Nephron (organoid): Measurements from ENCODE around the gene SLC24A4.

Experiments used
- H3K27ac Mint-ChIP-seq, 3 experiments: 2 replicates each; pipeline ENCODE4 v1.8.0; 2020; ENCODE audit warnings: mixed read lengths in 3 of 3, mild to moderate bottlenecking in 2 of 3, moderate library complexity in 1 of 3
- H3K27me3 Mint-ChIP-seq: 2 replicates; pipeline ENCODE4 v1.8.0; 2021; ENCODE audit warnings: low read depth, mild to moderate bottlenecking, moderate library complexity, mixed read lengths
- H3K36me3 Mint-ChIP-seq: 2 replicates; pipeline ENCODE4 v1.8.0; 2020; ENCODE audit warnings: low read depth, mixed read lengths
- H3K4me1 Mint-ChIP-seq: 2 replicates; pipeline ENCODE4 v1.8.0; 2020; ENCODE audit warnings: mixed read lengths
- H3K4me3 Mint-ChIP-seq, 3 experiments: 2 replicates each; pipeline ENCODE4 v1.8.0; 2020; ENCODE audit warnings: mild to moderate bottlenecking in 3 of 3, mixed read lengths in 3 of 3, moderate library complexity in 2 of 3
- H3K9me3 Mint-ChIP-seq: 2 replicates; pipeline ENCODE4 v1.8.0; 2020; ENCODE audit warnings: mixed read lengths
- CTCF ChIP-seq, 3 experiments: fragments of 200-600 bp; sonication (generic); IDR thresholded peaks; one replicate each; pipeline ENCODE4 v1.5.0; 2021; ENCODE audit warnings: antibody characterized with exemption in 3 of 3; ENCODE audit not compliant: unreplicated experiment in 3 of 3

Gene SLC24A4

GRCh38 chr14:92459030-92459949 lies 136.3 kb downstream of the SLC24A4 start:
- H3K36me3 Mint-ChIP-seq = no peaks in the 10 kb centered on the region
- no peak overlapping the region for H3K4me3 Mint-ChIP-seq
- no peaks in the 10 kb centered on the region for H3K4me1 Mint-ChIP-seq
- H3K27me3 Mint-ChIP-seq = peaks cover 39% of the 10 kb centered on the region
- TF ChIP-seq CTCF (IDR thresholded peaks at IDR 0.05; ENCODE audit: unreplicated experiment in 3 of 3) = no peak
- H3K27ac Mint-ChIP-seq = peak overlapping the region in 2 of 3 experiments; percentile 70 to 79
- H3K9me3 Mint-ChIP-seq = no peaks in the 10 kb centered on the region

- H3K4me1 Mint-ChIP-seq = no peaks in the 10 kb centered on the region
- no peak for TF ChIP-seq CTCF (IDR thresholded peaks at IDR 0.05; ENCODE audit: unreplicated experiment in 3 of 3)
- no peak overlapping the region for H3K4me3 Mint-ChIP-seq
- no peaks in the 10 kb centered on the region for H3K9me3 Mint-ChIP-seq
- H3K27me3 Mint-ChIP-seq = peaks cover 40% of the 10 kb centered on the region
- peak overlapping the region in 1 of 3 experiments; percentile 79 for H3K27ac Mint-ChIP-seq
- no peaks in the 10 kb centered on the region for H3K36me3 Mint-ChIP-seq
Observed at GRCh38 chr14:92459950-92460421, 137.0 kb downstream of the SLC24A4 start.

GRCh38 chr14:92460541-92460915 lies 137.6 kb downstream of the SLC24A4 start:
- Mint-ChIP-seq H3K4me1 (no peaks in the 10 kb centered on the region), H3K9me3 (no peaks in the 10 kb centered on the region), H3K36me3 (no peaks in the 10 kb centered on the region), H3K27me3 (peaks cover 40% of the 10 kb centered on the region), H3K4me3 (no peak overlapping the region), H3K27ac (no peak overlapping the region)
- no peak for TF ChIP-seq CTCF (IDR thresholded peaks at IDR 0.05; ENCODE audit: unreplicated experiment in 3 of 3)

- Mint-ChIP-seq H3K4me3 (no peak overlapping the region), H3K9me3 (no peaks in the 10 kb centered on the region), H3K27ac (peak overlapping the region in 1 of 3 experiments; percentile 66), H3K36me3 (no peaks in the 10 kb centered on the region), H3K4me1 (no peaks in the 10 kb centered on the region), H3K27me3 (peaks cover 40% of the 10 kb centered on the region)
- TF ChIP-seq CTCF (IDR thresholded peaks at IDR 0.05; ENCODE audit: unreplicated experiment in 3 of 3) = no peak
Observed at GRCh38 chr14:92460916-92461579, 138.1 kb downstream of the SLC24A4 start.

- H3K27ac Mint-ChIP-seq = no peak overlapping the region
- H3K27me3 Mint-ChIP-seq = peaks cover 33% of the 10 kb centered on the region
- H3K9me3 Mint-ChIP-seq = peaks cover under 1% of the 10 kb centered on the region
- TF ChIP-seq CTCF (IDR thresholded peaks at IDR 0.05; ENCODE audit: unreplicated experiment in 3 of 3) = no peak
- H3K4me1 Mint-ChIP-seq = no peaks in the 10 kb centered on the region
- no peaks in the 10 kb centered on the region for H3K36me3 Mint-ChIP-seq
- no peak overlapping the region for H3K4me3 Mint-ChIP-seq
Observed at GRCh38 chr14:92461891-92462290, 138.9 kb downstream of the SLC24A4 start.
